Large intestine (tissue), 3 donors: Measurements from ENCODE around the gene HNRNPH2. TPM values are rescaled to one million over a fixed set of nuclear protein-coding genes. Genes with fewer than 3 reads are reported as not detected.

Experiments
- DNase-seq, 2 donors: peaks; one replicate each; pipeline versions ENCODE4 v3.0.0 to v3.0.0-alpha.2; 2013
- H3K27ac ChIP-seq: one replicate; pipeline ENCODE4 v1.5.1; 2013; ENCODE audit warnings: low read length
- H3K27me3 ChIP-seq: 2 replicates; pipeline ENCODE4 v1.6.1; 2013; ENCODE audit warnings: low read length; ENCODE audit not compliant: control insufficient read depth, insufficient read depth
- H3K36me3 ChIP-seq: 2 replicates; pipeline ENCODE4 v1.6.1; 2013; ENCODE audit warnings: low read length; ENCODE audit not compliant: control insufficient read depth, insufficient read depth
- H3K4me1 ChIP-seq: one replicate; pipeline ENCODE4 v1.6.1; 2013; ENCODE audit warnings: low read length; ENCODE audit not compliant: control insufficient read depth, insufficient read depth
- H3K4me3 ChIP-seq: one replicate; pipeline ENCODE4 v1.5.1; 2013; ENCODE audit warnings: low read length
- H3K9me3 ChIP-seq: one replicate; pipeline ENCODE4 v1.6.1; 2013; ENCODE audit warnings: mild to moderate bottlenecking, low read depth, low read length, moderate library complexity; ENCODE audit not compliant: control insufficient read depth
- WGBS: methylation state at CpG from one replicate; pipeline ENCODE4 v1.1.5; 2013; ENCODE audit warnings: low lambda C conversion rate; ENCODE audit not compliant: insufficient coverage; 5-methylcytosine and 5-hydroxymethylcytosine counted together
- polyA plus RNA-seq: library from polyadenylated mRNA; unstranded; fragments of 120-200 nt; gene quantifications from one replicate; pipeline ENCODE4 v1.2.1, GENCODE V29; 2013

HNRNPH2 gene
- polyA plus RNA-seq, 1 donor: 115 TPM

- no peak overlapping the region for H3K4me3 ChIP-seq
- no peaks in the 10 kb centered on the region for H3K27me3 ChIP-seq
- peak overlapping the region; percentile 96 for H3K27ac ChIP-seq
- no peaks in the 10 kb centered on the region for H3K9me3 ChIP-seq
- H3K4me1 ChIP-seq: peaks cover 39% of the 10 kb centered on the region
- no CpG with 5 or more reads among the region's 12 CpGs for WGBS
- H3K36me3 ChIP-seq: peaks cover 14% of the 10 kb centered on the region
- peak; percentile 50 to 57 for DNase-seq
These were observed 7.4 kb downstream of the HNRNPH2 start for GRCh38 chrX:101415180-101416145.

GRCh38 chrX:101416691-101417090 is 8.7 kb downstream of the HNRNPH2 start:
- WGBS: no CpG with 5 or more reads among the region's 7 CpGs
- H3K27ac ChIP-seq: peak overlapping the region; percentile 96
- peaks cover 14% of the 10 kb centered on the region for H3K36me3 ChIP-seq

GRCh38 chrX:101417190-101417589 is 9.2 kb downstream of the HNRNPH2 start:
- DNase-seq: peak in 1 of 2 donors; percentile 30
- Histone ChIP-seq H3K36me3 (peaks cover 9% of the 10 kb centered on the region), H3K4me3 (no peak overlapping the region), H3K27me3 (no peaks in the 10 kb centered on the region), H3K27ac (peak overlapping the region; percentile 96), H3K4me1 (peaks cover 39% of the 10 kb centered on the region), H3K9me3 (no peaks in the 10 kb centered on the region)
- WGBS: no CpG with 5 or more reads among the region's 4 CpGs

More at GRCh38 chrX:101416691-101417090, 8.7 kb downstream of the HNRNPH2 start:
- Histone ChIP-seq H3K4me1 (peaks cover 39% of the 10 kb centered on the region), H3K9me3 (no peaks in the 10 kb centered on the region), H3K4me3 (no peak overlapping the region), H3K27me3 (no peaks in the 10 kb centered on the region)
- DNase-seq: peak; percentile 24 to 51

- peak overlapping the region; percentile 96 for H3K27ac ChIP-seq
- WGBS: no CpG with 5 or more reads among the region's 56 CpGs
- H3K4me1 ChIP-seq: peaks cover 39% of the 10 kb centered on the region
- H3K9me3 ChIP-seq: no peaks in the 10 kb centered on the region
- DNase-seq: peak in 1 of 2 donors; percentile 60
- H3K36me3 ChIP-seq: no peaks in the 10 kb centered on the region
- H3K4me3 ChIP-seq: peak overlapping the region; percentile 68
- no peaks in the 10 kb centered on the region for H3K27me3 ChIP-seq
These were observed 10.2 kb downstream of the HNRNPH2 start for GRCh38 chrX:101417981-101418841.

- H3K4me1 ChIP-seq: peaks cover 39% of the 10 kb centered on the region
- peak; percentile 47 to 69 for DNase-seq
- no peaks in the 10 kb centered on the region for H3K9me3 ChIP-seq
- no peaks in the 10 kb centered on the region for H3K27me3 ChIP-seq
- peak overlapping the region; percentile 96 for H3K27ac ChIP-seq
- H3K36me3 ChIP-seq: peaks cover 4% of the 10 kb centered on the region
- WGBS: no CpG with 5 or more reads among the region's 2 CpGs
- no peak overlapping the region for H3K4me3 ChIP-seq
These were observed 11.5 kb downstream of the HNRNPH2 start for GRCh38 chrX:101419489-101419888.

GRCh38 chrX:101427954-101428353 is 19.9 kb downstream of the HNRNPH2 start:
- Histone ChIP-seq H3K4me1 (no peaks in the 10 kb centered on the region), H3K4me3 (no peak overlapping the region), H3K27me3 (no peaks in the 10 kb centered on the region), H3K9me3 (no peaks in the 10 kb centered on the region), H3K36me3 (peaks cover 11% of the 10 kb centered on the region), H3K27ac (no peak overlapping the region)
- WGBS: no CpG with 5 or more reads among the region's 2 CpGs
- DNase-seq: no peak

GRCh38 chrX:101429934-101430333 is 21.9 kb downstream of the HNRNPH2 start:
- H3K27ac ChIP-seq: no peak overlapping the region
- H3K9me3 ChIP-seq: no peaks in the 10 kb centered on the region
- DNase-seq: no peak
- H3K4me3 ChIP-seq: no peak overlapping the region
- no peaks in the 10 kb centered on the region for H3K4me1 ChIP-seq
- whole genome bisulfite sequencing: no CpG with 5 or more reads among the region's 1 CpG
- H3K27me3 ChIP-seq: no peaks in the 10 kb centered on the region
- H3K36me3 ChIP-seq: peaks cover 6% of the 10 kb centered on the region

GRCh38 chrX:101430457-101431078 is 22.5 kb downstream of the HNRNPH2 start:
- DNase-seq: no peak
- H3K36me3 ChIP-seq: peaks cover 6% of the 10 kb centered on the region
- H3K27me3 ChIP-seq: no peaks in the 10 kb centered on the region
- no peak overlapping the region for H3K4me3 ChIP-seq
- no peaks in the 10 kb centered on the region for H3K9me3 ChIP-seq
- no peaks in the 10 kb centered on the region for H3K4me1 ChIP-seq
- H3K27ac ChIP-seq: no peak overlapping the region
- no CpG with 5 or more reads among the region's 2 CpGs for WGBS

GRCh38 chrX:101442085-101442484 is 34.1 kb downstream of the HNRNPH2 start:
- WGBS: no CpG with 5 or more reads among the region's 2 CpGs
- H3K27ac ChIP-seq: peak overlapping the region; percentile 93
- H3K9me3 ChIP-seq: no peaks in the 10 kb centered on the region
- H3K4me1 ChIP-seq: peaks cover 12% of the 10 kb centered on the region
- peak; percentile 64 to 79 for DNase-seq
- no peak overlapping the region for H3K4me3 ChIP-seq
- H3K36me3 ChIP-seq: peaks cover 21% of the 10 kb centered on the region
- no peaks in the 10 kb centered on the region for H3K27me3 ChIP-seq

GRCh38 chrX:101449279-101449678 is 41.3 kb downstream of the HNRNPH2 start:
- no peak overlapping the region for H3K4me3 ChIP-seq
- H3K4me1 ChIP-seq: peaks cover 11% of the 10 kb centered on the region
- WGBS: no CpG with 5 or more reads among the region's 1 CpG
- no peak overlapping the region for H3K27ac ChIP-seq
- H3K27me3 ChIP-seq: no peaks in the 10 kb centered on the region
- DNase-seq: no peak
- peaks cover 2% of the 10 kb centered on the region for H3K36me3 ChIP-seq
- peaks cover 4% of the 10 kb centered on the region for H3K9me3 ChIP-seq
